Measurements from ENCODE around the gene ZDHHC9. TPM values are rescaled to one million over a fixed set of nuclear protein-coding genes. Genes with fewer than 3 reads are reported as not detected.

Gene ZDHHC9
- total RNA-seq, 1 donor from 2014 or later = 33.1 TPM

DNA sequence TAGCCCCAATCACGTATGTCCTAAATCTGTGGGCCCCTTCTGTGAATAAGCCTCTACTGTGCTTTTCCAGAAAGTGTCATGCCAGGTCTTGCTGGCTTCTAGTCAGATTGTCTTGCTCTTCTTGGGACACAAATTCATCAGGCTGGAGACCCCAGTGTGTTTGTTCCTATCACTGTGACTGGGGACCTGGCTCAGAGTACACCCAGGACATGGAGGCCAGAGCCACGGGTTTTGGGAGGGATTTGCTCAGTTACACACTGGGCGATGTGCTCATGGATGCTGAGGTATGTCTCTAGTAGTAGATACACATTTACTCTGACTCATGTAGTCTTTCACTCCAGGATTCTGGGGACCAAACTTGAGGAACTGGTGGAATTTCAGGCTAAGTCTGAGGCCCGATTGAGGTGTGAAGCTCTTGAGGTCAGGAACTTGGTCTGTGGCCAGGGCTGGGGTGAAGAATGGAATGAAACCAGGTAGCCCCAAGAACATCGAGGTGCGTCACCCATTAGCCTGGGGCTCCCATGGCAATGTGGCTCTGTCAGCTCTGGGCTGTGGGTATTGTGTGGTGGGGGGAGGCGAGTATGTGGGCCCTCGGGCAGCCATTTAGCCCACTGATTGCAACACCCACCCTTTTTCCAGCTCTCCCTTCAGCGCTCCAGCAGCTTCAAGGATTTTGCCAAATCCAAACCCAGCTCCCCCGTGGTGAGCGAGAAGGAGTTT is 56.2 kb downstream of the ZDHHC9 start:
- Mint-ChIP-seq H3K27ac (no peak overlapping the region), H3K4me3 (no peak overlapping the region), H3K9me3 (peaks cover 2% of the 10 kb centered on the region), H3K27me3 (ENCODE audit: insufficient read depth, low read depth) (peaks cover 7% of the 10 kb centered on the region), H3K36me3 (peaks cover 2% of the 10 kb centered on the region), H3K4me1 (peaks cover 14% of the 10 kb centered on the region)
- no peak overlapping the region for H2AFZ ChIP-seq (replicated peaks)
- H3K79me2 ChIP-seq (ENCODE audit: low read depth) = no peaks in the 10 kb centered on the region
- H3K27ac ChIP-seq = no peak overlapping the region
- no peaks in the 10 kb centered on the region for H3K9me3 ChIP-seq (ENCODE audit: low read depth)
- H3K4me2 ChIP-seq = no peak overlapping the region
- no peak overlapping the region for H3K9ac ChIP-seq
- H4K20me1 ChIP-seq (ENCODE audit: low read depth) = no peaks in the 10 kb centered on the region
- TF ChIP-seq EZH2phosphoT487 (IDR thresholded peaks at IDR 0.05) (no peak), EZH2 (IDR thresholded peaks at IDR 0.05) (no peak)
- TF ChIP-seq, protein P1, sequence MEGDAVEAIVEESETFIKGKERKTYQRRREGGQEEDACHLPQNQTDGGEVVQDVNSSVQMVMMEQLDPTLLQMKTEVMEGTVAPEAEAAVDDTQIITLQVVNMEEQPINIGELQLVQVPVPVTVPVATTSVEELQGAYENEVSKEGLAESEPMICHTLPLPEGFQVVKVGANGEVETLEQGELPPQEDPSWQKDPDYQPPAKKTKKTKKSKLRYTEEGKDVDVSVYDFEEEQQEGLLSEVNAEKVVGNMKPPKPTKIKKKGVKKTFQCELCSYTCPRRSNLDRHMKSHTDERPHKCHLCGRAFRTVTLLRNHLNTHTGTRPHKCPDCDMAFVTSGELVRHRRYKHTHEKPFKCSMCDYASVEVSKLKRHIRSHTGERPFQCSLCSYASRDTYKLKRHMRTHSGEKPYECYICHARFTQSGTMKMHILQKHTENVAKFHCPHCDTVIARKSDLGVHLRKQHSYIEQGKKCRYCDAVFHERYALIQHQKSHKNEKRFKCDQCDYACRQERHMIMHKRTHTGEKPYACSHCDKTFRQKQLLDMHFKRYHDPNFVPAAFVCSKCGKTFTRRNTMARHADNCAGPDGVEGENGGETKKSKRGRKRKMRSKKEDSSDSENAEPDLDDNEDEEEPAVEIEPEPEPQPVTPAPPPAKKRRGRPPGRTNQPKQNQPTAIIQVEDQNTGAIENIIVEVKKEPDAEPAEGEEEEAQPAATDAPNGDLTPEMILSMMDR (IDR thresholded peaks at IDR 0.05) = no peak
- no peaks in the 10 kb centered on the region for H3K27me3 ChIP-seq
- no peaks in the 10 kb centered on the region for H3K4me1 ChIP-seq
- H3F3A ChIP-seq (ENCODE audit: low read depth) = no peaks in the 10 kb centered on the region
- H3K36me3 ChIP-seq = no peaks in the 10 kb centered on the region
- DNase-seq (ENCODE audit: low spot score) = no peak
- no peak overlapping the region for H3K4me3 ChIP-seq

DNA sequence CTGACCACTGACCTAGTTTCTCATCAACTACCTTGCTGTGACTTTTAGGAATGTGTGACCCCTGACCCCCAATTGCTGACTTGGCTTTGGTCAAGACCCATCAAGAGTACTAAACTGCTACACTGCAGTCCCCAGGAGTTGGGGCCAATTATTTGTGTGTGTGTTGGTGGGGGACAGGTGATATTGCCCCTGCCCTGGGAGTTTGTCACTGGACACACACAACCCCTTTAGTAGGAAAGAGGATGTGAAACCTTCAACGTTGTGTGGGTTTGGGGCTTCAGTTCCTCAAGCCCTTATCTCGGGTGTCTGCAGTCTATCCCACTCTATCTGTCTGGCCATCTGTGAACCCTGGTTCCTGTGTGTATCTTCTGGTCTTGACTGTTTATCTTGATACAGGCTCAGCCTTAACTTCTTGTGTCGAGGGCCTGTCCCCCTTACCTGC is 57.5 kb downstream of the ZDHHC9 start:
- H3K4me3 ChIP-seq = no peak overlapping the region
- no peaks in the 10 kb centered on the region for H4K20me1 ChIP-seq (ENCODE audit: low read depth)
- no peak overlapping the region for H3K4me2 ChIP-seq
- no peaks in the 10 kb centered on the region for H3F3A ChIP-seq (ENCODE audit: low read depth)
- DNase-seq (ENCODE audit: low spot score) = no peak
- H3K9me3 ChIP-seq (ENCODE audit: low read depth) = no peaks in the 10 kb centered on the region
- no peak overlapping the region for H3K9ac ChIP-seq
- no peaks in the 10 kb centered on the region for H3K9me3 Mint-ChIP-seq
- H2AFZ ChIP-seq (replicated peaks) = no peak overlapping the region
- peaks cover 16% of the 10 kb centered on the region for H3K4me1 Mint-ChIP-seq
- TF ChIP-seq, protein P1 (IDR thresholded peaks at IDR 0.05) = no peak
- TF ChIP-seq EZH2phosphoT487 (IDR thresholded peaks at IDR 0.05) (no peak), EZH2 (IDR thresholded peaks at IDR 0.05) (no peak)
- H3K4me3 Mint-ChIP-seq = no peak overlapping the region
- no peaks in the 10 kb centered on the region for H3K27me3 ChIP-seq
- no peaks in the 10 kb centered on the region for H3K79me2 ChIP-seq (ENCODE audit: low read depth)
- no peaks in the 10 kb centered on the region for H3K36me3 ChIP-seq
- H3K27ac ChIP-seq = no peak overlapping the region
- H3K36me3 Mint-ChIP-seq = peaks cover 2% of the 10 kb centered on the region
- peaks cover 4% of the 10 kb centered on the region for H3K27me3 Mint-ChIP-seq (ENCODE audit: insufficient read depth, low read depth)
- H3K27ac Mint-ChIP-seq = peak overlapping the region; percentile 50
- H3K4me1 ChIP-seq = no peaks in the 10 kb centered on the region

DNA sequence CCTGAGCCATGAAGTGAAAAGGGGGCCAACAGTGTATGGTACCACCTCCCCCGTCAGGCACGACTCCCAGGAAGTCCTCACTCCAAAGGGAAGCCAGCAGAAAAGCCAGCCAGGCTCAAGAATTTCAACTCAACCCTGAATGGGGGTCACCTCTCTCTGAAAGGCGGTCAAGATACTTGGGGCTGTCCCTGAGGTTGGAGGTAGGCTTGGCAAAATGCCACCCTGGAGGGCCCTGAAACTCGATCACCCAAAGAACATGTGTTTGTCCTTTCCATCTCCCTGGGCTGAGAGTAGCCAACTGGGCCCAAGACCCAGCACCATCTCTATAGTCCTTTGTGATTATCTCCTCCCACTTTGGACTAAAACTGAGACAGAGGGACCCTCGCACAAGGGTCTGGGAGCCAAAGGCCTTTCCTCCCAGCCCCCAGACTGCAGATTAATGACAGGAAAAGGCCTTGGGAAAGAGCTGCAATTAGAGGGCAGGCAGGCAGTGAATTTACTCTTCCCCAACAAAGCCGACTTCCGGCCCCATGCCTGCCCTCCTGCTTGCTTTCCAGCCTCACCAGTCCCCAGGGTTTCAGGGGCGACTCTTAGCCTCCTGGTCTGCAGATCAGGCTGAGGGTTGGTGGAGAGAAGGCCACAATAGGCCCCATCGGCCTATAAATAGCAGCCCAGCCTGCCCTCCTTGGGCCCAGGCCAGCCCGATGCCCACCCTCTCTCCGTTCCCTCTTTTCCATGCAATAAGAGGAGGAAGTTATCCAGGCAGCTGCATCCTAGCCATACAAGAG is 58.3 kb downstream of the ZDHHC9 start:
- Mint-ChIP-seq H3K27me3 (ENCODE audit: insufficient read depth, low read depth) (peaks cover 4% of the 10 kb centered on the region), H3K9me3 (no peaks in the 10 kb centered on the region), H3K27ac (no peak overlapping the region), H3K4me1 (peaks cover 22% of the 10 kb centered on the region), H3K4me3 (no peak overlapping the region), H3K36me3 (peaks cover 2% of the 10 kb centered on the region)
- Histone ChIP-seq H3K27ac (no peak overlapping the region), H3K4me2 (no peak overlapping the region), H3K9me3 (ENCODE audit: low read depth) (no peaks in the 10 kb centered on the region), H3K27me3 (no peaks in the 10 kb centered on the region), H3F3A (ENCODE audit: low read depth) (no peaks in the 10 kb centered on the region), H2AFZ (replicated peaks) (no peak overlapping the region), H3K36me3 (no peaks in the 10 kb centered on the region), H3K4me1 (no peaks in the 10 kb centered on the region), H3K79me2 (ENCODE audit: low read depth) (no peaks in the 10 kb centered on the region), H4K20me1 (ENCODE audit: low read depth) (no peaks in the 10 kb centered on the region), H3K9ac (no peak overlapping the region), H3K4me3 (no peak overlapping the region)
- TF ChIP-seq EZH2 (IDR thresholded peaks at IDR 0.05) (no peak), EZH2phosphoT487 (IDR thresholded peaks at IDR 0.05) (no peak)
- TF ChIP-seq, protein P1 (IDR thresholded peaks at IDR 0.05) = no peak
- no peak for DNase-seq (ENCODE audit: low spot score)

Measured in neural progenitor cell (in vitro differentiated cells).